Lower lobe of right lung (tissue), 2 donors: Measurements from ENCODE around the gene CKMT2. TPM values are rescaled to one million over a fixed set of nuclear protein-coding genes. Genes with fewer than 3 reads are reported as not detected.

ENCODE experiments used
- ATAC-seq, 2 donors: fragments of 200-7000 bp; cut with Tn5 transposase; one replicate each; pipeline ENCODE4 v1.9.1; 2020 to 2022; ENCODE audit warnings: mild to moderate bottlenecking in 2 of 2, moderate library complexity in 2 of 2
- DNase-seq: peaks from one replicate; pipeline ENCODE4 v3.0.0-alpha.2; 2020
- H3K27ac ChIP-seq: fragments of 200-600 bp; one replicate; pipeline ENCODE4 v1.8.0; 2022
- H3K27me3 ChIP-seq: fragments of 200-600 bp; one replicate; pipeline ENCODE4 v1.8.0; 2022; ENCODE audit warnings: low read depth
- H3K36me3 ChIP-seq: fragments of 200-600 bp; one replicate; pipeline ENCODE4 v1.8.0; 2022; ENCODE audit warnings: mild to moderate bottlenecking
- H3K4me1 ChIP-seq: fragments of 200-600 bp; one replicate; pipeline ENCODE4 v1.8.0; 2022
- H3K4me3 ChIP-seq: fragments of 200-600 bp; one replicate; pipeline ENCODE4 v1.8.0; 2022; ENCODE audit warnings: mild to moderate bottlenecking
- H3K9me3 ChIP-seq: fragments of 200-600 bp; one replicate; pipeline ENCODE4 v1.8.0; 2022
- CTCF ChIP-seq: fragments of 200-600 bp; IDR thresholded peaks from one replicate; pipeline ENCODE4 v1.8.0; 2022; ENCODE audit warnings: antibody characterized with exemption, mild to moderate bottlenecking
- intact Hi-C: fragments of 100-400 bp; cut with DNase I; formaldehyde crosslinking; loops from one replicate; pipeline ENCODE4 v1.11.0; 2022
- total RNA-seq: library from RNA; stranded (reverse); fragmentation: NEBNext Ultra II Directional; extraction: Animal tissue kit (Norgen Biotek cat#: 25700); gene quantifications from one replicate; pipeline ENCODE4 v1.2.1, GENCODE V29; 2021
- donor health status: DM: no; HTN: yes; CAD: no; lungs with severe emphysema.

The CKMT2 gene
- total RNA-seq, 1 donor from 2014 or later: 1.4 TPM

DNA sequence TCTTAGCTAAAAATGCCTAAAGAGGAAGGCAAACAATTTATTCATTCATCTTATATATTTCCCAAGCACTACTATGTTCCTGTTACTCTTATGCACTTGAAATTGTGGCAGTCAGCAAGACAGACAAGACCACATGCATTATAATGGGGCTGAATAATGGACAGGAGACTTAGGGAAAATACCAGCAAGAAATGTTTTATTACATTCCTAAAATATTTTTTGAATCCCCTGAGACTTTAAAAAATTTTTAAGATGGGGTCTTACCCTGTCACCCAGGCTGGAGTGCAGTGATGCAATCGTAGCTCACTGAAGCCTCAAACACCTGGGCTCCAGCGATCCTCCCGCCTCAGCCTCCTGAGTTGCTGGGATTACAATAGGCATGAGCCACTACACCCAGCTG is 81.5 kb downstream of the CKMT2 start:
- no peaks in the 10 kb centered on the region for H3K4me1 ChIP-seq
- no peak overlapping the region for H3K27ac ChIP-seq
- H3K36me3 ChIP-seq: peaks cover 44% of the 10 kb centered on the region
- DNase-seq: no peak
- no peaks in the 10 kb centered on the region for H3K9me3 ChIP-seq
- intact Hi-C loops: no loop called here
- ATAC-seq: no peak
- no peak for TF ChIP-seq CTCF
- H3K4me3 ChIP-seq: no peak overlapping the region
- H3K27me3 ChIP-seq: no peaks in the 10 kb centered on the region

- no peak for TF ChIP-seq CTCF
- DNase-seq (no peak), ATAC-seq (no peak)
- intact Hi-C loops: no loop called here
- Histone ChIP-seq H3K36me3 (peaks cover 40% of the 10 kb centered on the region), H3K27ac (no peak overlapping the region), H3K9me3 (no peaks in the 10 kb centered on the region), H3K27me3 (no peaks in the 10 kb centered on the region), H3K4me1 (no peaks in the 10 kb centered on the region), H3K4me3 (no peak overlapping the region)
Observed at GRCh38 chr5:81315336-81315735, 82.2 kb downstream of the CKMT2 start.

DNA sequence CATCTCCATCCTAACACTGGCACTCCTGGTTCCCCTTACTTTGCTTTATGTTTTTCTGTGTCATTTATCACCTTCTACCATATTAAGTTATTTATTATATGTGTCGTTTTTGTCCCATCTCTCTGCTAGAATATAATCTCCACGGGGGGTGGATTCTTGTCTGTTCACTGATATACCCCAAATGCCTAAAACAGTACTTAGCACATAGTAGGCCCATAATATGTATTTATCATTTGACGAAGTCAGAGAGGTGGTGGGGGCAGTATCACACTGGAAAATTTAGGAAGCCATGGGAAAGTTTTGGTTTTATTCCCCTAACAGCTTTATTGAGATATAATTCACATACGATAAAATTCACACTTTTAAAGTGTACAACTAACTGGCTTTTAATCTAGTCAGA is 82.7 kb downstream of the CKMT2 start:
- H3K4me3 ChIP-seq: no peak overlapping the region
- DNase-seq (no peak), ATAC-seq (no peak)
- H3K4me1 ChIP-seq: no peaks in the 10 kb centered on the region
- H3K36me3 ChIP-seq: peaks cover 36% of the 10 kb centered on the region
- no peak overlapping the region for H3K27ac ChIP-seq
- H3K27me3 ChIP-seq: no peaks in the 10 kb centered on the region
- no peak for TF ChIP-seq CTCF
- intact Hi-C loops: no loop called here
- no peaks in the 10 kb centered on the region for H3K9me3 ChIP-seq

Other genes starting within 250 kb of the CKMT2 start
- 21.7 TPM for gene ZCCHC9, start 68.3 kb downstream of the CKMT2 start, total RNA-seq
- gene ACOT12, start 160.8 kb downstream of the CKMT2 start, total RNA-seq: not detected